ENCODE data around the gene BCDIN3D.
A peak's percentile ranks its signal among the peaks of the same experiment; 100 is the strongest.

The BCDIN3D gene

DNA sequence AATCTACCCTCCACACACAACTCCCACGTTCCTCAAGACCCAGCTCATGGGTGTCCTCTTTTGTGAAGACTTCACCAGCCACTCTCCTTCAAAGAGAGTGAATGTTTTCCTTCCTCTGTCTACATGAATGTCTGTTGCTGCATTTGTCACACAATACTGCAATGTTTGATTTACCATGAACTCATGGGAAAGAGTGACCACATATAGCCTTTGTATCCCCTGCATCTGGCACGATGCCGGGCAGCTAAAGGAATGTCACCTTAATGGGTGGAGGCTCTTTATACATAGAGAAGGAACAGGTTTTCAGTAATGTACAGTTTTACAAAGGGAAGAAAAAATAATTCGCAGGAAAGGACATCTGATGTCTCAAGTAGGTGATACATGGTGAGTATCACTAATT lies 12.1 kb upstream of the BCDIN3D start:
- no peak for DNase-seq

DNA sequence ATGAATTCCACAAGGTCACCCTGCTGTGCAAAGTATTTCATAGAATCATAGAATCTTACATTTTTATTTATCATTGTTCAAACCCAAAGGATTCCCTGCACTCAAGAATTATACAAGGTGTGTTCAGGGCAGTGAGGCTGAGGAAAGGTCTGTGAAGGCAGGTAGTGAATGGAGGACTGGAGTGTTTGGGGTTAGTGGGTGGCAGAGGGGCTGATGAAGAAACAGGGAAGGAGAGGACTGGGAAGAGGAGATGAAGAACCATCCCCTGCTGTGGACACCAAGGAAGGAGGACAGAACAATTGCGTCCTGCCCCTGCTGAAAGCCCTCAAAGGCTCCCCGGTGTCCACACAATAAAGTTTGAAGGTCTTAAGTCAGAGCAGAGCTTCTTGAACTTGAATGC lies 10.8 kb upstream of the BCDIN3D start:
- DNase-seq = no peak

DNA sequence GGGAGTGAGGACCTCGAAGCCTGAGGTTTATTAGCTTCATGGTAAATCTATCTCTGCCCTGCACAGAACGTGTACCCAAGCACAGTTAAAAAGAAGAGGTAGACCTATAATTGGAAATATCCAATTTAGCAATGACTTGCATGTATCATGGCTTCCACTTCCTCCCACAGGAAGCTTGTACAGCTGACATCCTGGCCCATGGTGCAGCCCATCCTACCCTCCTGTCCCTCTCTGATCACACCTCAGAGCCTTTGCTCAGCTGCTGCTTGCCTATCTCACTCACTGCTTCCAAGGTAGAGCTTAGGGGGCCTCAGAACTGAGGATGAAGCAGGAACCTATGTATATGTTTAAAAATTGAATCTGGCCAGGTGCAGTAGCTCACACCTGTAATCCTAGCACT lies 4.3 kb upstream of the BCDIN3D start:
- no peak for DNase-seq

DNA sequence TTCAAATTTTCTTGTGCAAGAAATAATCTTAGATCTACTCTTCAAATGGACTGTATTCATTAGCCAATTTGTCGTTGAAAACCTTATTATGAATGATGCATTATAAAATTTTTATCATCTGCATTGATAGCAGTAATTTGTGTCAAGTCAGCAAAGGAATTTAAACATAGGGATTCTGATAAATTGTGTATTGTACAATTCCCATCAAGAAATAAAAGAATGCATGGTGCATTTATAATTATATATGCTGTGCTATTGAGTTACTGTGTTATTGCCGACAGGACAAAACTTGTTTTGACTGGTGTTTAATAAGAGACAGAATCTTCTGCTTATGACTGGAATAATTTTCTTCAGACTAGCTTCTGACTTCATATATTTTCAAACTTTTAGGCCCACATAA lies 3.1 kb upstream of the BCDIN3D start:
- DNase-seq = no peak

DNA sequence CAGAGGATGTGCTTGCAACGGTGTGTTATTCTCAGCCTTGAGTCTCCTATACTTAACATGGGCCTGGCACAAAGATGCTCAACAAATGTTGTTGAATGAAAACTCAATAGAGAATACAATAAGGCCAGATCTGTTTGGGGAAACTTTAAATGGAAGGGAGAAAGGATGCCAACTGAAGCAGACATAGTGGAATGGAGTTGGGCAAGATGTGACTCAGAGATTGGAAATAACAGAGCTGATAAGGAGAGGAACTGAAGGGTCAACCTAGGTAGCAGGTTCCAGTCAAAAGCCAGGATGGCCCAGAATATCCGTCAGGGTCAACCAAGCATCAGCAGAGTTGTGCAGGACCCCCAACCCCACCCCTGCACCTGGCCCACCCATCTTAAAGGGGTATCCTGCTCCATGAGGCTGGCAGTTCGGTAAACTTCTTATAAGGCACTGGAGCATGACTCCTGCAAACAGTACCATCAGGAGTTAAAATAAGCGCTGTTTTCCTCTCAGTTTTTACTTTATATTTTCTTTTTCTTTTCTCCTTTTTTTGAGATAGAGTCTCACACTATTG lies 1.1 kb upstream of the BCDIN3D start:
- no peak for DNase-seq

DNA sequence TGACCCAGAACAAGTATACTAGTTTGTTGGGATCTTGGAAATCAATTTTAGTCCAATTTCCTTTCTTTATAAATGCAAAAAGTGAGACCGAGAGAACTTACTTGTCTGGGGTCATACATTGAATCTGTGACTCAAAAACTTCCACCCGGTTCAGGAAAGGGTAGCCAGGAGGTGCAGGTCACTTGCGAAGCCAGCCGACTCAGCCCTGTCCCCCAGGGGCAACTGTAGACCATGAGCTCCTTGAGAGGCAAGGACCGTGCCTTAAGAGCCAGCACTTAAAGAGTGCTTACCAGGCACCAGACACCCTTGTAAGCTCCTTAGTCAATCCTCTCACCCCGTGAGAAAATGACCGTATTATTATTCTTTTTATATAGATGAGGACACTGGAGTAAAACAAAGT lies 505 bp upstream of the BCDIN3D start:
- DNase-seq = no peak

DNA sequence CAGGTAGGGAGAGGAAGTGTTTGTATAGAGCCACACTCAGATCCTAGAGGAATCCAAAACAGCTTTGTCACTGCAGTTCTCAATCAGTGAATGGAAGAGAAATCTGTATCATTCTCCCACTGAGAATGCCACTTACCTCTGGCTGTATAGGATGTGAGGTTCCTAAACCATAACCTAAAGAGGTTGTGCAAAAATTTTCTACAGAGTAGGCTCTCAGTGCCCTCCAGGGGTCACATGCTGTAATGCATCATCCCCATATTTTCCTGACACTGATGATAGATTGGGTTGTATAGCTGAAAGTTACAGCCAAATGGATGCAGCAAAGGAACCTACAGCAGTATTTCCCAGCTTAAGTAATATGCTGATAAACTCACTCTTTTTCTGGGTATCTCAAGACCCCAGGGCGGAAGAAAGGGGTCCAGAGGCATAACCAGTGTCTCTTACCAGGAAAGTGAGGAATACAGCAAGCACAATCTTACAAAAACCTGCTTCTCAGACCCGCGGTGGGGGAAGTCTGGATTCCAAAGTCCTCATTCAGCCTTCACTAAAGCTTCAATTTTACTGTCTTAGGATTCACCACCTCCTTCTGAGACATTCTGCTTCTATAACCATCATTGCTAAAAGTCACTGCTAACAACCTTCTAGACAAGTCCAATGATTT lies 3.8 kb downstream of the BCDIN3D start:
- peak; percentile 50 for DNase-seq

DNA sequence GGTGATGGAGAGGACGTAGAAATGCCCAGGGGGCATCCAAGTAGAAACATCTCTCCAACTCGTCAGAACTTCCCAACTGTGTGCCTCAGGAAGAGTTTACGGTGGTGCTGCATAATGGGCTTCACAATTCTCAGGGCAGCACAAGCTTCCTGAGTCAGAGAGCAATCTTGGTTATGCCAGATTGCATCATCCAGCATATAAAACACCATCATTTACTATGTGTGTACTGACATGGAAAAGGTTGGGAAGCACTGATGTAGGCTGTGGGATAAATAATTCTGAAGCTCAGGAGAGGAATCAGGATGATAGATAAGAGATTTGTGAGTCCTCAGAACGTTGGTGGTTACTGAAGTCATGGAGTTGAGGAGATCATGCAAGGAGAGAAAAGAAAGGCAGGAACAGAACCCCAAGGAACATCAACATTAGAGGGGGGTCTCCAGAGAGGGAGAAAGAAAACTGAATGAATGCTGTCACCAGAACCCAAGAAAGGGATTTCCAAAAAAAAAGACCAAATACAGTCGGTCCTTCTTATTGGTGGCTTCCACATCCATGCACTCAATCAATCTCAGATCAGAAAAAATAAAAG lies 10.0 kb downstream of the BCDIN3D start:
- DNase-seq = no peak

DNA sequence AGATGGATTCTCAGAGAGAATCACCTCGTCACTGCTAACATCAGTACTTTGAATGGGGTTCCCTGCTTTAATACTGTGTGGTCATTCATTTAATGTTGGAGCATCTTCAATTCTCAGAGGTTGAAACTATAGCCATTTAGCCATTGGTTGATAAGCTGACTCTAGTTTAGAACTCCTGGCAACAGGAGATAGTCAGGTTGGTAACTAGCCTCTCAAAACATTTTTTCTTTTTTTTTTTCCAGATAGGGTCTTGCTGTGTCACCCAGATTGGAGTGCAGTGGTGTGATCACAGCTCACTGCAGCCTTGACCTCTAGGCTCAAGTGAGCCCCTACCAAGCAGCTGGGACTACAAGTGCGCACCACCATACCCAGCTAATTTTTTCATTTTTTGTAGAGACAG lies 11.2 kb downstream of the BCDIN3D start:
- no peak for DNase-seq

DNA sequence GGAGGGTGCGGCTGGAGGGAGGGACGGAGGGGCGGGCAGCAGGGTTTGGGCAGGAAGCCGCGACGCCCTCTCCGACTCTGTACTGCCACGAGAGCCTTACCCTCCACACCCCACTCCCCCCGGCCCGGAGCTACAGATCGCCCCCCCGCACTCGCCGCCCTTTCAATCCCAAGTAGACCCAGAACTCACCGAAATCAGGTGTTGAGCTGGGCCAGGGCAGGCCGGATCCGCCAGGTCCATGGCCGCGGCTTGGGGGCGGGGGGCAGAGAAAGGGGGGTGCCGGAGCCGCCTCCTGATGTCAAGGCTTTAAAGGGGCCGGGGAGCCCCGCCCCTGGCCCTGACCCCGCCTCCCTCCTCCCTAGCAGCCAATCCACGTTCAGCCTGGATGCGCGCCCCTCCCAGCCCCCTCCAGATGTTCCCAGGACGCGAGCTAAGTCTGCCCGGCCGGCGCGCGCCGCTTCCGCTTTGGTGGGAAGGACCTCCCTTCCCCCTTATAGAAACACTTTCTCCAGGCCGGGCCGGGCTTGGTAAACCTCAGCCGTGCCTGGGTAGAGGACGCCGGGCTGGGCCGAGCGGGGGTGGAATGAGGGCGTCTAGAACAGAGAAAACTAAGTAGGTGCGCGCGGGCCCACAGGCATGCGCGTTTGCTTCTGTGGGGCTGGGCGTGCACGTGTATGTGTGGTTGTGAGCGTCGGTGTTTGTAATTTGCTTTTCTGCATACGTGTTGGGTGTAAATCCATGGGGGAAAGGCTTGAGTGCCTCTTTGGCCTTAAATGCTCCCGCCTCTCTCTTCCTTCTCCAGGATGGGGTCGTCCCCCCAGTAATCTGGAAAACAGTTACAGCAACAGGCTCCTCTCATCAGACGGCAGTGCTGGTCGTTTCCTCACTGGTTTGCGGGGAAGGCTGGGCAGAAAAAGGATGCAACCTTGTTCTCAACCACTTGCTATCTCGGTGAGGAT lies 14.5 kb downstream of the BCDIN3D start, which contains the start of gene NCKAP5L:
TSS of gene NCKAP5L (minus strand) at position 281 of the 959 bp plus-strand sequence. CDS start 24,369 bp downstream, outside the sequence.
- peak; percentile 95 for DNase-seq

DNA sequence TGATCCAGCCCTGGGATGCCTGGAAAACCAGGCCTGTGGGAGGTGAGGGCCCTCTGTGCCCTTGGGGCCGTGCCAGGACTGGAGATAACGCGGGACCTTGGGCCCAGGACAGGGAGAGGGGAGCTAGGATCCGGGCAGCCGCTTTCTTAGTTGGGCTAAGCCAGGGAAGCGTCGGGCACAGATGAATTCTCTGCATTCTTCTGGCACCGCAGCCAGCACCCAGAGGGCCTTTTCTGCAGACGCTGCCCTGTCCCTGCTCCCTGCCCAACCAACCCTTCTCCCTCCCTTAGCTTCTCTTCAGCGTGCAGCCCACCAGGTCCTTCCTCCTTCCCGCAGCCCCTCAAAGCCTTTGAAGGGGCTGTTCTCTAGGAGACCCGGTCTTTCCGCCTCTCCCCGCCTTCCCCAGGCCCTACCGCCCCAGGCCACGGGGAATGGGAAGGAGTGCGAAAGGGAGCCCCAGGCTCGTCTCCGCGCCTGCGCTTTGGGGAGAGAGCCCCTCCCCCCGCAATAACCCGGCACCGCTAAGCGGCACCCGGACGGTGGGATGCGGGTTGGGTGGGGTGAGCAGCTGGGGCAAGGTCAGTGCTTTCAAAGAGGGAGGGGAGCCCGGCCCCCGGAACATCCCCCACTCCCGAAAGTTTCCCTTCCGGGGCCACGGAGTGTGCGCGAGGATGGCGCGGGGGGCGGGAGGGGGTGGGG lies 15.4 kb downstream of the BCDIN3D start:
- DNase-seq = peak; percentile 48

DNA sequence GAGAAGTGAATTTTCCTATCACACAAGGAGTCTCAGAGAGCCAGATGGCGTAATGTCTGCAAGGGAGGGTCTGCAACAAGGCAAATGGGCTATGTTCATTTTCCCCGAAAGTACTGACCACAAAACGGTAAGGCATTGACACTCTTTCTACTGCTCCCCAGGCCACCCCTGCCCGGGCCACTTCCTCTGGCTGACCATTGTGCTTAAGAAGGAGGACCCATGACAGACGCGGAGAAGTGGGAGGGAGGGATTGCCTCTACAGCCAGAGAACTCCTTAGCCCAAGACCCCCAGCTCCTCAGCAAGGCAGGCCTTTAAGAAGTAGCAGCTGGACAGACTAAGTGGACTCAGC lies 15.9 kb downstream of the BCDIN3D start:
- no peak for DNase-seq

DNA sequence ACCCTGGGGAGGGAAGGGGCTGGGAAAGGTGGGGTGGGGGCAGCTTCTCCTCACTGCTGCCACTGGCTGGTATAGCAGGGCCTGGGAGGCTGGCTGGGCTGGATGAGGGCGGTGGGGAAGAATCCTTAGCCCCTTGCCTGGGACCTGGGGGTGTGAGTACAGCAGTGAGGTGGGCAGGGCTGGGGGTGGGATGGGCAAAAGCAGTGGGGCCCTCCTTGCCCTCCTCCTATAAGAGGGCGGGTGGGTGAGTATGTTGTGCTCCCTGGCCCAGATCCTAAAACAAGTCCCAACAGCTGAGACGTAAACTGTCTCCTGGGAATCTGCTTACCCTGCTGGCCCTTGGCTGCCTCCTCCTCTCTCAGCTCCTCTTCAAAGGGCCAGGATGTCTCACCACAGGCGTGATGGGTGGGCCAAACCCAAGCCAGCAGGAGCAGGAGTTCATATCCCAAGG lies 16.9 kb downstream of the BCDIN3D start:
- no peak for DNase-seq

DNA sequence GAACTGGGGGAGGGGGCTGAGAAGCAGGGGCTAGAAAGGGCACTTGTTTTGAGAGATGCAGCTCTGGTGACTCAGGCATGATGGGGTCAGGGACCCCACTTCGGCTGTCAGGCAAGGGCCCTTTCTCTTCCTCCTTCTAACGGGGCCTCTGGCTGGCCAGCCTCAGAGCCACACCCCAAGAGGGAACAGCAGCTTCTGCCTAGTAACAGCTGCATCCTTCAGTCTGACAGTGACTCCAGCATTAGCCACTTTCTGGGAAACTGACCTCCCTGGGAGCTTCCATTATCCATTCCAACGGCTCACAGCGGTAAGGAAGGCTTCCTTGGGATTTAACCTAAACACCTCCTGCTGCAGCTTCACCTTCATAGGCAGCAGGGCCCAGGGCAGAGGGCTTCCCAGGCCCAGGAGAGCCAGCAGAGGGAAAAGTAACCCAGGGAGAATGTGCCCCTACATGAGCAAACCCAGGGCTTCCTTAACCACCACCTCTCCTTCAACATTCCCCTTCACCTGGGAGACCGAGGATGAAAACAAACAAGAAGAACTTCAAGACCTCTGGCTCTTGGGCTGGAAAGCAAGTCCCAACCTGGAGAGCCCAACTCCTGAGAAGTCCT lies 17.4 kb downstream of the BCDIN3D start:
- no peak for DNase-seq

DNA sequence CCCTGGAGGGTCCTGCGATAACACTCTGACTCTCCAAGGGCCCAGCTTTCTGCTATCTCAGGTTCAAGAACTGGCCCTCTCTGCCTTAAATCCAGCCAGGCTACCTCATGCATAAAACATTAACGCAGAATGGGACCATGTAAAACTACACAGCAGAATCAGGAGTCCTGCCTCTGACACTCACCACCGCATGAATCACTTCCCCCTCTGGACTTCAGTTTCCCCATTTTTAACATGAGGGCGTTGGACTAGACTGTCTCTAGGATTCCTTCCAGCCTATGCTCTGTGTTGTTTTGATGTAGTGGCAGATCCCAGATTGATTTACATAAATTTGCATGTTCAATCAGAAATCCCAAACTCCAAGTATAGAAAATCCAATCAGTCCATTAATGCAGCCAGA lies 18.0 kb downstream of the BCDIN3D start:
- DNase-seq = no peak

DNA sequence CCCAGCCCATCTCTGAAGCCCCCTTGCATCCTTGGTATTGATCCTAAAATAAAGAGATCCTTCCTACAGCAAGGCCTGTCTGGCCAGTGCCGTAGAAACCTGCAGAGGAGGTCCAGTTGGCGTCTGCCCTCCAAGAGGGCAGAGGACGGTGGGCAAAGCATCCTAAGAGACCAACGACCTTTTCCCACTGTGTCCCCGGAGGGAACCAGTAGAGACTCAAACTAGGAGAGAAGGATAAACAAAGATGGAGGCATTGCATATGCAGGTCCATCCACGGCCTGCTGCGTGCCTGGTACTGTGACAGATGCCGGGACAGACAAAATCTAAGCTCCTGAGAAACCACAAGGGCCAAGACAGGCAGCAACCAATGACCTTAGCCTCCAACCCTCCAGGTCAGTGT lies 18.5 kb downstream of the BCDIN3D start:
- no peak for DNase-seq

DNA sequence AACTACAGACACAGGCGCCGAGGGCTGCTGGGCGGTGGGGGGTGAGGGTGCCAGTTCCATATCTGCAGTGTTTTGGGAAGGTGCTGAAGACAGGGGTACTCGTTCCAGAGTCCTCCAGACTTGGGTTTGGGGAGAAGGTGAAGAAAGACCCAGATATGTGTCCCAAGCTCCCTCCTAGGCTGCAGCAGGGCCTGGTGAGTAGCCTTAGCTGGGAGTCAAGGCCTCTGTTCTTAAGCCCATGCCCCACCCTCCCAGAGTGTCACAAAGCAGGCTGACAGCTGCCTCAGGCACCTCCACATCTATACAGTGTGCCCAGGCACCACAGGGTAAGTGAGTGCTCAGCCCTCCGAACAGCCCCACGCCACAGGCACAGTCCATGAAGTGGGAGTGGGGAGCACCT lies 19.0 kb downstream of the BCDIN3D start:
- DNase-seq = no peak

DNA sequence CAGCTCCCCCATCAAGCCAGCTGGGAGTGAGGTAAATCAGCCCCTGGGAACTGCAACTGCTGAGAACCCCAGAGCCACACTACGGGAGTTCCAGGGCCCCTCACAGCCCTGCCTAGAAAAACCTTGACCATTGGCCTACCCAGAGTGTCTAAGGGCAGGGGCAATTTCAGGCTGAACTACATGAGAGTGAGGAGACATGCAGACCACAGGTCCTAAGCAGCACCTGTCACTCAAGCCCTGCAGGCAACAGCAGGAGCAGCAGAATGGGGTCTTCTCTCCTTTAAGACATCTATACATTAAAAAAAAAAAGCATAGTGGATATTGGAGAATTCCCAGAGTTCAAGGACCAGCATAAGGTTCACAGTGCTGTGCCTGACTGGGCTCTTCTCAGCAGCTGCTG lies 19.6 kb downstream of the BCDIN3D start:
- no peak for DNase-seq

DNA sequence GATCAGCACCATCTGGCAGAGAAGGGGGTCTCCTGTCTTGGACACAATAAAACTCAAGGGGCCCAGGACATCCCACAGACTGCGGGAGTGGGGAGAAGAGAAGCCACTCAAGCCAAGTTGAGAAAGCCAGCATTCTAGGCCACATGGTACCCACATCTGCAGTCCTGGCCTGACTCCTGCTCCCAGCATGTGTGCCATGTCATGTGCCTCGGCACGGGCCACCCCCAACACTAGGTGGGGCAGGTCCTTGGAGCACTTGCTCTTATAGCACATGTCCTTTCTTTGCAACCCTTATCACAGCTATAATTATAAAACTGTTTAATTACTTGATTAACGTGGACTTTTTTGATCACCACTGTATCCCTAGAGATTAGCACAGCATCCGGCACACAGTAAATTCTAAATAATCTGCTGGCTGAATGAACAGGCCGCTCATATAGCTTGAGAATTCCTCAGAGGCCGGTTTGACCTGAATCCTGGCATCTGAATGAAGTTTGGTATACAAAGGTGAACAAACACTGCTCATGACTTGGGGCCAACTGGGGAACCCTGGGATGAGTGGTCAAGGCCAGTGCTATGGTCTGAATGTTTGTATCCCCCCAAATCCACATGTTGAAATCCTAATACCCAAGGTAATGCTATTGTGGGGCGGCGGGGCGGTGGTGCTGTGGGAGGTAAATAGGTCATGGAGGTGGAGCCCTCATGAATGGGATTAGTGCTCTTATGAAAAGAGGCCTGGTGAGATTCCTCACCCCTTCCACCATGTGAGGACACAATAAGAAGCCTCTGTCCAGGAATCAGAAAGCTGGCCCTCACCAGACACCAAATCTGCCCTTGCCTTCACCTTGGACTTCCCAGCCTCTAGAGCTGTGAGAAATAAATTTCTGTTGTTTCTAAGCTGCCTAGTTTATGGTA lies 21.3 kb downstream of the BCDIN3D start:
- no peak for DNase-seq

DNA sequence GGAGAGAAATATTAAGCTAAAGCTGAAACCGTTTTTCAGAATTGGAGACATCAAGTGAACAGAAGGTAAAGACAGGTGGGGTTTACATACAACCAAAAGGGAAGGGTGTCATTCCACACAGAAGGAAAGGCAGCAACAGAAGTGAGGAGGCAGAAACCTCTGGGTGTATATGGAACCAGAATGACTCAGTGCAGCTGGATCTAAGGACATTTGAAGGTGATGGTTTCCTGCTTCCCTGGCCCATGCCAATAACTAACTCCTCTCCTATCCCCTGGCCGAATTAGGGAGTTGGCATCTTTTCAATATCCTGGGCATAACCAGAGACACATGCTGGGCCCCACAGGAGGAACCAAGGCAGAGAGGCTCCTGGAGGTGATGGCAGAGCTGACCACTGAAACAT lies 23.1 kb downstream of the BCDIN3D start:
- DNase-seq = no peak

DNA sequence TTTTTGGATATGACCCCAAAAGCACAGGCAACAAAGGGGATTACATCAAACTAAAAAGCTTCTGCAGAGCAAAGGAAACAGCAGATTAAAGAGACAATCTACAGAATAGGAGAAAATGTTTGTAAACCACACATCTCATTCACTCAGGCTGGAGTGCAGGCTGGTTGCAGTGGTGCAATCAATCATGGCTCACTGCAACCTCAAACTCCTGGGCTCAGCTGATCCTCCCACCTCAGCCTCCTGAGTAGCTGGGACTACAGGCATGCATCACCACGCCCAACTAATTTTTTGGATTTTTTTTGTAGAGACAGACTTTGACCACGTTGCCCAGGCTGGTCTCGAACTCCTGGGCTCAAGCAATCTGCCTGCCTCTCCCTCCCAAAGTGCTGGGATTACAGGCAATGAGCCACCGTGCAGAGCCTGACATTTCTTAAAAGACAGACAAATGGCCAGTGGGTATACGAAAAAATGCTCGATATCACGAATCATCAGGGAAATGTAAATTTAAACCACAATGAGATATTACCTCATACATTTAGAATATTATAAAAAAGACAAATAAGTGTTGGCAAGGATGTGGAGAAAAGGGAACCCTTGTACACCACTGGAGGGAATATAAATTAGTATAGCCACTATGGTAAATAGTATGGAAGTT lies 24.5 kb downstream of the BCDIN3D start:
- no peak for DNase-seq
